HG03039 (cell line): Measurements from ENCODE around the gene ERC1.
A peak's percentile ranks its signal among the peaks of the same experiment; 100 is the strongest.

ENCODE experiments used
- ATAC-seq: cut with Tn5 transposase; IDR thresholded peaks from one replicate; pipeline ENCODE4 v1.9.1; 2021; ENCODE audit warnings: mild to moderate bottlenecking, moderate library complexity; ENCODE audit not compliant: unreplicated experiment

The ERC1 gene

GRCh38 chr12:1528791-1529190 is 537.8 kb downstream of the ERC1 start:
- ATAC-seq, result no peak

GRCh38 chr12:1529228-1529861 is 538.3 kb downstream of the ERC1 start:
- no peak for ATAC-seq

DNA sequence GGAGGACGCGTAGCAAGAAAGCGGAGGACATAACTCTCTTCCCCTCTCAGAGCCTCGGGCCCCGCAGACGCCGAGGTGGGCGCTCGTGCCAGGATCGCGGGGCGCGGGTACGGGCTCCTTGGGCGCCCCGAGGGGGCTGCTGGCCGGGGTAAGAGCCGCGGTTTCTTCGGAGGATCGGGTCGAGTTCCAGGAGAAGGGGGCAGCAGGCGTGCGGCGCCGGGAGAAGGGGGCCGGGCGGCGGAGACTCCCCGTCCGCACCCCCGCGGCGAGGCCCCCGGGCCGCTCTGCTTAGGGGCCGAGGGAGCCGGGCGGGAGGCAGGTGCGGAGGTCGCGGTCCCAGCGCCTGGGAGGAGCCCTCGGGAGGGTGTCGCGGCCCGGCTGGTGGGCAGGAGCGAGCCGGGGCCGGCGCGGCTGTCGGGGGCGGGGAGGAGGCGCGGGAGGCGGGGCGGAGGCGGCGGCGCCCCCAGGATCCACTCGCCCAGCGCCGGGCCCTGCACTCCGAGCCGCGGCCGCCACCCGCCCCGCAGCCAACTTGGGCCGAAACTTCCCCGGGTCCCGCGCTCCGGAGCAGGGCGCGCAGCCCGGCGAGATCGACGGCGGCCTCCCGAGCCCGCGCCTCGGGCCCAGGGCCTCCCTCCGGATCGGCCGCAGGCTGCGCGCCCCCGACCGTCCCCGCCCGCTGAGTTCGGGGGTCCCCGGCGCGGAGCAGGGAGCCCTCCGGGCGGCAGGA is 539.0 kb downstream of the ERC1 start:
- no peak for ATAC-seq

DNA sequence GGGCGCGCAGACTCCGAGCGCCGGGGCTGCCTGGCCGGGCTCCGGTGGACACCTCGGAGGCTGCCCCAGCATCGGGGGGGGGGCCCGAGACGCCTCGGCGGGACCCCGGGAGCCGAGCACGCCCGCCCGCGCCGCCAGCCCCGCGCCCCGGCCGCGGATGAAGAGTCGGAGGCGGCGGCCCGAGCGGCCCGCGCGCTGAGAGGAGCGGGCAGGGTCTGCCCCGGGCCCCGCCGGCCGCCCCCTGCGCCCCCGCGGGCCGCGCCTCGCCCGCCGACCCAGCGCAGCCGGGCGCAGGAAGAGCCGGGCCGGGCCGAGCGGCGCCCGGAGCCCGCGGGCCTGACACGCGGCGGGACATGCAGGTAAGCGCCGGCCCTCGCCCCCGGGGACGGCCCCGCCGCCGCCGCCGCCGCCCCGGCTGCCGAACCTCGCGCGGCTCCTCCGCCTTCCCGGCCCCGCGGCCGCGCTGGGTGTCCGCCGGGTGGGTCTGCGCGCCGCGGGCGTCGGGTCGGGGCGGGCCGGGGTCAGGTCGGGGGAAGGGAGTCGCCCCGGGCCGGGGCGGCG is 539.6 kb downstream of the ERC1 start:
- no peak for ATAC-seq

- ATAC-seq, result no peak
Observed at GRCh38 chr12:1531153-1531653, 540.2 kb downstream of the ERC1 start.

GRCh38 chr12:1531654-1532374 is 540.8 kb downstream of the ERC1 start:
- no peak for ATAC-seq

GRCh38 chr12:1532375-1533165 is 541.5 kb downstream of the ERC1 start:
- ATAC-seq, result no peak

- ATAC-seq, result peak; percentile 1
Observed at GRCh38 chr12:1533205-1533601, 542.2 kb downstream of the ERC1 start.

GRCh38 chr12:1533602-1534304 is 542.7 kb downstream of the ERC1 start:
- peak; percentile 37 for ATAC-seq

DNA sequence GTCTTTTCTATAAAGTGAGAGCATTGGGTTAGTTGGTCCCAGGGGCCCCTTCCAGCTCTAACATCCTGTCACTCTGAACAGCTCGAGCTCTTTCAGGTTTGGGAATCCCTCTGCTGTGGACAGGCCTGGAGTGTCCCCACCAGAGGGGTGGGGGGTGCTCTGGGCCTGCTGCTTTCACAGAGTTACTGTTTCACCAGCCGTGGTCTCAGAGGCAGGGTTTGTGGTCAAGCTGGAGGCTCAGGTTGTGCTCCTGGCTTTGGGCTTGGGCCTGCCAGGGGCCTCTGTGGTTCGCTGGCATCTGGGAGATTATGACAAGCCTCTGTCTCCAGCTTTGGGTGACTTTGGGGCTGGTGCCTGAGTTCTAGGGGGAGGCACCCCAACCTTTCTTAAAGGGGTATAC is 543.7 kb downstream of the ERC1 start:
- ATAC-seq, result no peak

GRCh38 chr12:1536817-1537216 is 545.8 kb downstream of the ERC1 start:
- no peak for ATAC-seq

GRCh38 chr12:1539135-1539534 is 548.1 kb downstream of the ERC1 start:
- ATAC-seq, result no peak

- ATAC-seq, result no peak
Observed at GRCh38 chr12:1540690-1541089, 549.7 kb downstream of the ERC1 start.

DNA sequence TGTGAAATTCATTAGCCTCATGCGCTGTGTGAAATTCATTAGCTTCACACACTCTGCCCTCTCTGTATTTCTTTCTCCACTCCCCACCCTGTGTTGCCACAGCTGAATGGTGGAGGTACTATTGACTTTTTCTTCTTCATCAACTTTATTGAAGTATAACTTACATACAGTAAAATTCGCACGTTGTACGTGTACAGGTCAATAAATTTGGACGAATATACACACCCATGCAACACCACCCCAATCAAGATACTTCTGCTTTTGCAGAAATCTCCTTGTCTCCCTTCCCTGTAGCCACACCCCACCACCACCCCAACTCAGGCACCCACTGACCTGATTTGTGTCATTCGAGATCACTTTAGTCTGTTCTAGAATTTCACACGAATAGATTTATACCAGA is 551.6 kb downstream of the ERC1 start:
- ATAC-seq, result no peak

- no peak for ATAC-seq
Observed at GRCh38 chr12:1544996-1545700, 554.1 kb downstream of the ERC1 start.
